Inflammatory macrophage treated with lipopolysaccharide for 1 hour (primary cell): ENCODE measurements around the gene SCO2.
"Not testable (repeated sequence)": the region's sequence is repeated elsewhere in the genome, so short reads cannot be mapped to it uniquely, and the experiment has no call there.

Source experiments
- DNase-seq, 2 donors: peaks; one replicate each; pipeline ENCODE4 v3.0.0-alpha.2; 2020 to 2022

The SCO2 gene

DNA sequence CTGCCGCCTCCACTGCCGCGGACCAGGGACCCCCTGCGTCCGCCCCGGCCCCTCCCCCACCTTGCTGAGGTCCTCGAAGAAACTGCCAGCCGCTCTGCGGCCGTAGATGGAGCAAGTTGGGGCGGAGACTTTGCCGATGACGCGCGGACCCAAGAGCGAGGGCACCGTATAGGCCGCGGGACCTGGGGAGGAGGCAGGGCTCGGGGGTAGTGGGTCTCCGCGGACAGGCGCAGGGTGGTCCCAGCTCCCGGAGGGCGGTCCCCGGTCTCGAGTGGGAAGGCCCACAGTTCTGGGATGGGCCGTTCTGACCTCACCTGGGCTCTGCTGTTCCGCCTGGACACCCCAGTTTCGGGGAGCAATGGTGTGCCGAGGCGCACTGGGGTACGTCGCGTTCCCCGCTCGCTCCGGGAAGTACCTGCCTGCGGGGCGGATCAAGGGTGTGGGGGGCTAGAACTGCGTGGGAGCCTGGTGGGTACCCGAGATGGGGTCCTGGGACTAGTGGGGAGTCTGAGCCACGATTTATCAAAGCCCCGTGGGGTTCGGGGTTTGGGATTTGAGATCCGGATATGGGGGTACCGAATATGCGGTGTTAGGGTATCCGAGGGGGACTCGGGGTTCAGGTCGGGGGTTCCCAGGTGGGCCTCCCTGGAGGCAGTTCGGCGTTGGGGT lies 5.6 kb upstream of the SCO2 start:
- peak; percentile 86 to 91 for DNase-seq

DNA sequence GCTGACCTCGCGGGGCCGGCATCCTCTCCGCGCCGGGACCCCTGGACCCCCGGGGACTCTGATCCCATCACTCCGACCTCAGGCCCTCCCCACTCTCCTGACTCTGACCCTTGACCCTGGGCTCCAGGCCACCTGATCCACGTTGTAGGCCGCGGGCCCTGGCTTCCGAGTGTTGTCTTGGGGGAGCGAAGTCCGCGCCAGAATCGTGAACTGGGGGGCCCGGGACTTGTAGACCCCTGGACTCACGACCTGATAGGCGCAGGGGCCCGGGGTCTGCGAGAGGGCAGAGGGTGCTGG lies 5.1 kb upstream of the SCO2 start:
- no peak for DNase-seq

DNA sequence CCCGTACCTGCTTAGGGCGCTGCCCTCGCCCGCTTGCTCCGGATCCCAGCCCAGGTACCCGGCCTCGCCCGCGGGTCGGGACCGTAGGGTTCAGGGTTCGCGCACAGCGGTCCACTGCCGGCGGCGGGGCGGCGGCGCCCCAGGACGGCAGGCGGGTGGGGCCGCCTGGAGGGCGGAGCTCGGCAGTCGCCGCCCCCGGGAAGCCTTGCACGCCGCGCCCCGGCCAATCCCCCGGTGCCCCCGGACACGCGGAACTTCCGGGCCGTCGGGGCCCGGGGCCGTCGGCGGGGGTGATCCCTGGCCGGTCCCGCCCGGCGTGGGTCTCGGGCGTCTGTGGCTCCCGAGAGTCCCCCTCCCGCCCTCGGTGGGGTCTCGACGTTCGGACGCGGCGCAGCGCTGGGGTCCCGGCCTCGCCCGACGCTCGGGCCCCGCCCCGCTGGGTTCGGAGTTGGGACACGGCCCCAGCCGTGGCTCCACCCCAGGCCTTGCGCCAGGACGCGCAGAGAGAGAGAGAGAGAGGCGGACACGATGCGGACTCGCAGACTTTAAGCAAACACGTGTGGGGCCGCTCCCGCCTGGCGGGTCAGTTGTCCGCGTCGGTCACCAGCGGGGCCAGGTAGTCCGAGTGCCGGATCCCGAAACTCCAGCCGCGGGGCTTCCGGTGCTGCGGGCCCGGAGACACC lies 4.6 kb upstream of the SCO2 start, which contains the start of gene TYMP:
Gene TYMP, minus strand, starts transcription at position 116 of the 683 bp plus-strand sequence. CDS start 303 bp downstream, outside the sequence.
- DNase-seq: peak; percentile 84 to 87

DNA sequence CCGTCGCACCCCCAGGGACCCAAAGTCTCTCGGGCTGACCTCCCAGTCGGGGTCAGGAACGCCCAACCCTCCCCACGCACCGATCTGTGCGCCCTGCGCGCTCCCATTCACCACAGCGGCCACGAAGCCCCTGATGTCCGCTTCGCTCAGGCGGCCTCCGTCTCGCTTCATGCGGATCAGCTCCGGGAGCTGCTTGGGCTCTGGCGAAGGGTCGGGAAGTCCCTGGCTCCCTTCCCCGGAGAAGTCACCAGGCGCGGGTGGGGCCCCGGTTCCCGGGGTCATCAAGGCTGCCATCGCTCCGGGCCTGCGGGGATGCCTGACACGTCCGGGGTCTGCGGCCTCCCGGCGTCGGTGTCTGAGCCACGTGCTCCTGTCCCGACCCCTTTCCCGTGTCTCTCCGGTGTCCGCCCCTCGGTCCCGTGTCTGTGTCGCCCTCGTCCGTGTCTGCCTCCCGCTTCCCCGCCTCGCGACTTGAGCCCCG lies 4.1 kb upstream of the SCO2 start:
- peak in 1 of 2 donors; percentile 35 for DNase-seq

DNA sequence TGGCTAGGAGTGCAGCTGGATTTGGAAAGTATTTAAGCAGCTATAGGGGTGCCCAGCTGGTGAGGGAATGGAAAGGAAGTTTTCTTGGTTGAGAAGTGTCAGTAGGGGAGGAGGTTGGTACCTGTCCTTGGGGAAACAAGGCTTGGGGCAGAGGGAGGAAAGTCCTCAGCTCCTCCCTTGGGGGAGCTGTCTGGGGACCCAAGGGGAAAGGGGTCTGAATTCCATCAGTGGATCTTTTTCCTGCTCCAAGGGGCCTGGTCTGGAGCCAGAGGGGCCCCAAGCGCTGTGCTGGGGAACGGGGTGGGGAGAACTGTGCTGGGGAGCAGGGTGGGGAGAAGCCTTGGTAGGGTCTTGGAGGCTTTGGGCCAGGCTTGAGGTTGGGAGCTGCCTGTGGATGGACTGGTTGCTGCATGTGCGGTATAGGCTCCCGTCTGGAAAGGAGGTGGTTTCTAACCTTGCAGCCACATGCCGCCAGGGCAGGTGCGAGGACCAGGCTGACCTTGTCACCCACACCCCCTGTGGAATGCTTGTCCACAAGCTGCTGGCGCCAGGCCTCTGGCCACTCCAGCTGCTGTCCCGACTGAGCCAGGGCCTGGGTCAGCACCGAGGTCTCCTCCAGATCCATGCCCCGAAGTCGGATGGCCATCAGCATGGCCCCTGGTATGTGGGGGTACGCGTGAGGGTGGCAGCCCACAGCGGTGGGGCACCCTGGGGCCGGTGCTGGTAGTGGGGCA lies 3.5 kb upstream of the SCO2 start:
- DNase-seq: no peak

DNA sequence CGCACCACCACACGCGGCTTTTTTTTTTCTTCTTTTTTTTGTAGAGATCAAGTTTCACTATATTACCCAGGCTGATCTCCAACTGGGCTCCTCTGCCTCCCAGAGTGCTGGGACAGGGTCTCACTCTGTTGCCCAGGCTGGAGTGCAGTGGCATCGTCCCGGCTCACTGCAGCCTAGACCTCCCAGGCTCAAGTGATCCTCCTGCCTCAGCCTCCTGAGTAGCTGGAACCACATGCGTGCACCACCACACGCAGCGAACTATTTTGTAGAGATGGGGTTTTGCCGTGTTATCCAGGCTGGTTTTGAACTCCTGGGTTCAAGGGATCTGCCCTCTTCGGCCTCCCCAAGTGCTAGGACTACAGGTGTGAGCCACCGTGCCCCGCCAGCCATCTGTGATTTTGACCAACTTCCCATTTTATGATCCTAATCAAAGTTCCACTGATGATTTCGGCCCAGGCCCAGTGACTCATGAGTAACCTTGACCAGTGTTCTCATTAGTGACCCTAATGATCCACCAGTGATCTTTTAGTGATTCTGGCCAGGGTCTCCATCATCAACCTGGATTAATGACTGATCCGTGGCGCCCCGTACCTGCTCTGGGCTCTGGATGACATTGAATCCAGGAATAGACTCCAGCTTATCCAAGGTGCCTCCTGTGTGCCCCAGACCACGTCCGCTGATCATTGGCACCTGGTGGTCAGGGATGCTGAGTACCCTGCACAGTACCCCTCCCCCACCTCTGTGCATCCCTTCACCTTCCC lies 2.7 kb upstream of the SCO2 start:
- DNase-seq: no peak

DNA sequence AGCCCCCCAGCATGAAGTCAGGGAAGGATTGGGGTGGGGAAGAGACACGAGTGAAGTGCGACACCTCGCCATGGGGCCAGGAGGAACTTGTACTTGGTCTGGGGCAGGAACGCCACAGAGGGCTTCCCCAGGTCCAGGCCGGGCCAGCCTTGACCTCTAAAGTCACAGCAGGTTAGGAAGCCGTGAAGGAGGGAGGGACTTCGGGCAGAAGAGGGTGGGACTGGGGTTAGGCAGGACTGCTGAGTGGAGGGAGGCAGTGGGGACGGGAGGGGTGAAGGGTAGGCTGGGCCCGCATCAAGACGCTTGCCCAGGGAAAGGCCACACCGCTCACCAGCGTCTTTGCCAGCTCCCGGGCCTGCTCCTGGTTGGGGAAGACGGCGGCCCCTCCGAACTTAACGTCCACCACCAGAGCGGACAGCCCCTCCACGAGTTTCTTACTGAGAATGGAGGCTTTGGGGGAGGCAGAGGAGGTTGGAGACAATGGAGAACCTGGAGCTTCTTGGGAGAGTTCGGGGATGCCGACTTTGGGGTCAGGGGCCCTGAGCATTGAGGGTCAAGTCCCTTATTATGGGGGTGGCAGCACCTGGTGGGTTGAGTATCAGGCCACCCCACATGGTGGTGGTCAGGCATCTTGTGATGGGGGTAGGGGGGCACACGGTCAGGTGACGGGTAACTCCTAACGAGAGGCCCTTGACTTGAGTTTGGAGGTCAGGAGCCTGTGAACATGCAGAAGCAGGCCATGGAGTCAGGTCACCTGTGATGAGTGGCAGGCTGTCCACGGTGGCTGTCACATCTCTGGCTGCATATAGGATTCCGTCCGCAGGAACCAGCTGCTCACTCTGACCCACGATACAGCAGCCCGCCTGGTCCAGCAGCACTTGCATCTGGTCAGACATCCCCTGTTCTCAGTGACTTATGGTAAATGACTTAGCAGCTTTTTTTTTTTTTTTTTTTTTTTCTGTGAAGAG lies 1.7 kb upstream of the SCO2 start:
- DNase-seq: peak; percentile 53 to 73

DNA sequence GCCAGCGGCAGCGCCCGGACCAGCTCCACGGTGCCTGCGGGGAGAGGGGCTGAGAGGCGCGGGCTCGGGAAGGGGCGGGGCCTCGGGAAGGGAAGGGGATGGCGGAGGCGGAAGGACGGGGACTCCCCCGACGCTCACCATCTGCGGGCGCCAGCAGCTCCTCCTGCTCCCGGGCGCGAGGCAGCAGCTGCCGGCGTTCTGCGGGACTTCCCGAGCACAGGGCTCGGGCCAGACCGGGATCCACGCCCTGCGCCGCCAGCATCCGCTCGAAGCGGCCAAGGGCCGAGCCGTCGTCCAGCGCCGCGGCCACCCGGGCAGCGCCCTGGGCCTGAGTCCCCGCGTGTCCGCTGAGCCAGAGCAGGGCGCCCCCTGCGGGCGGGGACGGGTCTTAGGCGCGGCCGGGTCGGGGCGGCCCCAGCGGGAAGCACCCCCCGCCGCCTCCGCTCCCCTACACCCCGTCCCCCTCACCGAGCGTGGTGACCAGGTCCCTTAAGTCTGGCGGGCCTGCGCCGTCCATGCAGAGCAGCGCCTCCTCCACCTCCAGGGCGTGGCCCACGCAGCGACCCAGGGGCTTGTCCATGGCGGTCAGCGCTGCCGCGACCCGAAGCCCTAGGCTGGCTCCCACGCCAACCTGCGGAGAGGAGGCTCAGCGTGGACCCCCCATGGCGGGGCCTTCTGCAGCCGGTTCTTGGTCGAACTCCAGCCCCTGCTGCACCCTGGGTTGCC lies 873 bp upstream of the SCO2 start:
- peak; percentile 79 to 80 for DNase-seq

DNA sequence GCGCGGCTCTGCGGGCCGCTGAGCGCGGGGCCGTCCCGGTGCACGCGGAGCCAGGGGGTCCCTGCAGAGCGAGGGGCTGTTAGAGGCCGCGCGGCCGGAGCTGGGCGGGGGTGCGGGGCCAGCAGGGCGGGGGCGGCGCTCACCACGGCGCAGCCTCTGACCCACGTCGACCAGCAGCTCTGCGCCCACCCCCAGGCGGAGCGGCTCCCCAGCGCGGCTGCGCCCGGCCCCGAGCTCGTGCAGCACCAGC lies 385 bp upstream of the SCO2 start:
- no peak for DNase-seq

DNA sequence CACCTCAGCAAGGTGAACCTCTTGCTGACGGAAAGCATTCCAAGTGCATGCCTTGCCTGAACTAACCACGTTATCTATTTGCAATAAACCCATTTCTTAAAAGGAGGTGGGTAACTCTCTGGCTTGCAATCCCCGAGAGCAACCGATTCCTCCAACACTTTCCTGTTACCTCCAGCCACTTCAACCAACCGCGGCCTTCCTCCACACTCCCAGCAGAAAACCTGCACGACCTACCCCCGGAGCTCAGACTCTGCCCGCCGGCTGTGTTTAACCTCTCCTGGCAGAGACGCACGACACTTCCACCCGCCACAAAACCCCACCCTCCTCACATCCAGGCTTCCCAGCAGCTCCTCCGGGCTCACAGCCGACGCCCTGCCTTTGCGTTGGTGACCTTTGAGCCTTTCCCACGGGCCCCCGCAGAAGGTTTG lies 708 bp downstream of the SCO2 start:
- no peak for DNase-seq

DNA sequence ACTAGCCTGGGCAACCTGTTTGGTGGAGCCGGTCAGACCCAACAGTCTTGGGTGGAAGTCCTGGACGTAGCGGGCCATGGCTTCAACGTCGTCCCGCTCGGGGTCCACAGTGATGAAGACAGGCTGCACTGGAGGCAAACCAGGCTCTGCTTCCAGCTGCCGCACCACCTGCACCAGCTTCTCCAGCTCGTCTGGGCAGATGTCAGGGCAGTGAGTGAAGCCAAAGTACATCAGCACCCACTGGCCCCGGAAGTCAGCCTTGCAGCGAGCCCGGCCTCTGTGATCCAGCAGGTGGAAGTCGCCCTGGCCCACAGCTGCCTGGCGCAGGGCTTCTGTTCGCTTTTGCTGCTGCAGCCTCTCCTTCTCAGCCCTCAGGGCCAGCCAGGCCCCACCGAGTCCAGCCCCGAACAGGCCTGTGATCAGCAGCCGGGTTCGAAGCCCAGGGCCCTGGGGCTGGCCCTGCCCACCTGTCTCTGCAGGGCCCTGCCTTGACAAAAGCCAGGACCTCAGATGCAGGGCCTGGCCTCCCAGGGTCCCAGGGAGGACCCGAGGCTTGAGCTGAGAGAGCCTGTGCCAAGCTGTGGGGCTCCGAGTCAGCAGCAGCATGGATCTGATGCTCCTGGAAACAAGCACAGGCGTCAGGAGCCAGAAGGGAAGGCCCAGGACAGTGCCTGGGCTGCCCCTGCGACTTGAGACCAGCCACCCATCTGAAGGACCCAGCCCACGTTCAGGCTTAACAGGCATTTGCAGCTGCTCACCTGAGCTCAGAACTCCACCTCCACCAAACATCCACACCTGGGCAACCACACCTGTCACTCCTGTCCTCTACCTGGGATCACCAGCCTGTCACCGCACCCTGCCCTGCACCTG lies 1.4 kb downstream of the SCO2 start:
- no peak for DNase-seq

DNA sequence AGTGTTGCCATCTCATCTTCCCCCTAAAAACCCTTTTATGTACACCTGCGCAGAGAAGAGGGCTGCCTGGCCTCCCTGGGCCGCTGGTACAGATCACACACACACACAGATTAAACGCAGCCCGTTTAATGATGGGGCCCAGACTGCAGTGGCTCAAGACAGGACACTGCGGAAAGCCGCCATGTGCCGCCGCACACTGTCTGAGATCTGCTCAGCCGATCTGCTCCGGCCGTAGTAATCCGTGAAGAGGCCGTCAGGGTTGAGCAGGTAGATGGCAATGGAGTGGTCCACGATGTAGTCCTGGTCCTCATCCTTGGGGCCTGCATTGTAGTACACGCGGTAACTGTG lies 2.0 kb downstream of the SCO2 start:
- DNase-seq: no peak

DNA sequence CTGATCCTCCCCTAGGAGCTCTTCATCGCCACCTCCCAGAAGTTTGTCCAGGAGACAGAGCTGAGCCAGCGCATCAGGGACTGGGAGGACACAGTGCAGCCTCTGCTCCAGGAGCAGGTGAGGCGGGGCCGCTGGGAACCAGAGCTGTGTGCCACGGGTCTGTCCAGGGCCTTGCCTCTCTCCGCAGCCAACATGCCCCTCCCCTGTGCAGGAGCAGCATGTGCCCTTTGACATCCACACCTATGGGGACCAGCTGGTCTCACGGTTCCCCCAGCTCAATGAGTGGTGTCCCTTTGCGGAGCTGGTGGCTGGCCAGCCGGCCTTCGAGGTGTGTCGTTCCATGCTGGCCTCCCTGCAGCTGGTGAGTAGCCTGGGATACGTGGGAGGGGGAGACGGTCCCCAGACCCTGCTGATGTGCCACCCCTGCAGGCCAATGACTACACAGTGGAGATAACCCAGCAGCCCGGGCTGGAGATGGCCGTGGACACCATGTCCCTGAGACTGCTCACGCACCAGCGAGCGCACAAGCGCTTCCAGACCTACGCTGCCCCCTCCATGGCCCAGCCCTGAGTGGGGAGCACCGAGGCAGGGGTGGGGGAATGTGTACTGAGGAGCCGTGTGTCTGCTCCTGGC lies 2.5 kb downstream of the SCO2 start:
- no peak for DNase-seq

DNA sequence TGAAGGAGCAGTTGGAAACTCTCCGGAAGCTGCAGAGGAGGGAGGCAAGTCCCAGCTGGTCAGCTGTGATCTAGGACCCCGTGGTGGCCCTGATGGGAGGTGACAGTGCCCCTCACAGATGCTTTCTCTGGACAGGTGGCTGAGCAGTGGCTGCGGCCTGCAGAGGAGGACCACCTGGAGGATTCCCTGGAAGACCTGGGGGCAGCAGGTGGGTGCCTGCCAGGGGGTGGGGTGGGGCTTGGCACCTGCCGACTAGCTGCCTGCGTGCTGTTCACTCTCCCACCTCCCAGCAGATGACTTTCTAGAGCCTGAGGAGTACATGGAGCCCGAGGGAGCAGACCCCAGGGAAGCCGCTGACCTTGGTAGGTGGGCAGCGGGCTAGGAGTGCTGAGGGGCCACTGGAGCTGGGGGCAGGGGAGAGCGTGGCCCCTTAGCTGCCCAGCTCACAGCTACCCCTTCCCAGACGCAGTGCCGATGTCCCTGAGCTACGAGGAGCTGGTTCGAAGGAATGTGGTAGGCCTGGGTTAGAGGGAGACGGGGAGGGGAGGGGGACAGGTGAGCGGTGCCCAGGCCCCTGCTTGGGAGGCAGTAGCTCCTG lies 3.1 kb downstream of the SCO2 start:
- DNase-seq: no peak

DNA sequence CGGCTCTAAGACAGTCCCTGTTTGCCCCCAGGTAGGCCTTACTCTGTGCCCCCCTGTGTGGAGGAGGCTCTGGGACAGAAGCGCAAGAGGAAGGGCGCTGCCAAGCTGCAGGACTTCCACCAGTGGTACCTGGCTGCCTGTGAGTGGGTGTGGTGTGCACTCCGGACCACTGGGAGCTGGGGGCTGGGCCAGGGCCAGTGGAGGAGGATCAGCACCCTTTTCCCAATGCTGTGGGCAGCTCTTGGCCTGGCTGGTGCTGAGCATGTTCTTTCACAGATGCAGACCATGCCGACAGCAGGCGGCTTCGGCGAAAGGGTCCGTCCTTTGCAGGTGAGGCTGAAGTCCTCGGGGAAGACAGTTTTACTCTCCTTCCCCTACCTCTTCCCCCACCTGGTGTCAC lies 3.7 kb downstream of the SCO2 start:
- DNase-seq: no peak

DNA sequence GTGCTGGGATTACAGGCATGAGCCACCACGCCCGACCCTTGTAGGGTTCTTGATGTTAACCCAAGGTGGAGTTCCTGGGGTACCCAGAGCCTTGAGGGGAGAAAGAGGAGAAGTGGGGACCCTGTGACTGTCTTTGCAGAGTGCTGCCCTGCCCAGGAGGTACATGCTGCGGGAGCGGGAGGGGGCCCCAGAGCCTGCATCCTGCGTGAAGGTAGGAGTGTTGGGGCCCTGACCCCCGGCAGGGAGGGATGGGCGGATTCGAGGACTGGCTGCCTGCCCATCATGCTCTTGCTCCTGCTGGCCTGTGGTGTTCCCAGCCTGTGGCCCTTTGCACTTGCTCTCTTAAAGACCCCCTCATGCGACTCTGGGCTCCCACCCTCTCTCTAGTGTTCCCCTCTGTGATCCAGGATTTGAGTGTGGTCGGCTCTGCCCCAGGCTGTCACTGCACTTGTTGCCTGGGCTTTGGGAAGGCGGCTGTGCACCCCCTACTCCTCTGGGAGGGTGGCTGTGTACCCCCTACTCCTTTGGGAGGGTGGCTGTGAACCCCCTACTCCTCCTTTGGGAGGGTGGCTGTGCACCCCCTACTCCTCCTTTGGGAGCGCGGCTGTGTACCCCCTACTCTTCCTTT lies 4.5 kb downstream of the SCO2 start:
- no peak for DNase-seq

DNA sequence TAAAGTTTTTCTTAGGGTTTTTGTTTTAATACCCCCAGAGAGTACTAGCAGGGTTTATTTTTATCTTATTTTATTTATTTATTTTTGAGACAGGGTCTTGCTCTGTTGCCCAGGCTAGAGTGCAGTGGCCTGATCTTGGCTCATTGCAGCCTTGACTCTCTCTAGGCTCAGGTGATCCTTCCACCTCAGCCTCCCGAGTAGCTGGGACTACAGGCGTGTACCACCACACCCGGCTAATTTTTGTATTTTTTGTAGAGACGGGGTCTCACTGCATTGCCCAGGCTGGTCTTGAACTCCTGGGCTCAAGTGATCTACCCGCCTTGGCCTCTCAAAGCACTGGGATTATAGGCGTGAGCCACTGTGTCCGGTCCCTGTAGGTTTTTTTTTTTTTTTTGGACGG lies 5.2 kb downstream of the SCO2 start:
- not testable (repeated sequence) for DNase-seq

DNA sequence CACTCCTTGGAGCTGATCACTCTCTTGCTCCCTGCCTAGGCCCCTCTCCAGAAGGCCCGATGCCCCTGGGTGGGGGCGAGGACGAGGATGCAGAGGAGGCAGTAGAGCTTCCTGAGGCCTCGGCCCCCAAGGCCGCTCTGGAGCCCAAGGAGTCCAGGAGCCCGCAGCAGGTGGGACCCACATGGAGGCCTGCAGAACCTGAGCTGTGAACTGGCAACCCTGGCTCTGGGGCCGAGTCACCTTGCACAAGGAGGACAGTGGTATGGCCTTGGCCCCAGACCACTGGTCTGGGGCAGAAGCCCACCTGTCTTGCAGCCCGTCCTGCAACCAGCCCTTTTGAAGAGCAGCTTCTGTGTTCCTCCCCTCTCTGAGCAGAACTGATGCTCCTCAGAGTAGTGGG lies 6.2 kb downstream of the SCO2 start:
- no peak for DNase-seq

DNA sequence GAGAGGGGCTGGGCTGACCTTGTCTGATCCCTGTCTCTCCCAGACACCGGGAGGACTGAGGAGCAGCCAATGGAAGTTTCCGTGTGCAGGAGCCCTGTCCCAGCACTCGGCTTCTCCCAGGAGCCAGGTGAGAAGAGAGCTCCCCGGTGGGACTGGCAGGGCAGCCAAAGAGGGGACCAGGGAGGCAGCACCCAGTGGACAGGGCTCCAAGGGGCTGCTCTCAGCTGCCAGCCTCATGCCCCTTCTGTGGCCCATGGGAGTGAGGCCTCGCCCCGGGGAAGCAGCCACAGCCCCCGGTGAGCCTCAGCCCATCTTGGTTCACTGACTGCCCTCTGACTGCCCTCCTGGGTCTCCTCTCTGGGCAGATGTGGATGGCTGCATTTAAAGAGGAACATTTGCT lies 6.8 kb downstream of the SCO2 start:
- DNase-seq: no peak
